NOMO-1 (cell line): ENCODE measurements around the gene DTX3.
"Not testable (repeated sequence)": the region's sequence is repeated elsewhere in the genome, so short reads cannot be mapped to it uniquely, and the experiment has no call there.

ENCODE experiments used
- DNase-seq, 2 experiments: peaks; one replicate each; lab custom pipeline; 2025; ENCODE audit not compliant: unreplicated experiment in 2 of 2; lab: John Stamatoyannopoulos, UW

The DTX3 gene

GRCh38 chr12:57606399-57606798, 1.8 kb downstream of the DTX3 start:
- no peak for DNase-seq

GRCh38 chr12:57606821-57607220, 2.2 kb downstream of the DTX3 start:
- DNase-seq = no peak

GRCh38 chr12:57607958-57608663, 3.5 kb downstream of the DTX3 start:
- DNase-seq = no peak

GRCh38 chr12:57609101-57609780, 4.6 kb downstream of the DTX3 start:
- no peak for DNase-seq

- DNase-seq = no peak
Measured at GRCh38 chr12:57609781-57610553, 5.3 kb downstream of the DTX3 start.

GRCh38 chr12:57610554-57611107, 6.0 kb downstream of the DTX3 start:
- DNase-seq = no peak

- peak in 1 of 2 experiments; percentile 14 for DNase-seq
Measured at GRCh38 chr12:57611108-57611826, 6.6 kb downstream of the DTX3 start, which contains the start of gene ARHGEF25. Gene ARHGEF25 (plus strand): TSS chr12:57611435. CDS start chr12:57611895, 460 bp downstream.

GRCh38 chr12:57611827-57612710, 7.4 kb downstream of the DTX3 start:
- DNase-seq = no peak

- no peak for DNase-seq
Measured at GRCh38 chr12:57612711-57613426, 8.2 kb downstream of the DTX3 start.

GRCh38 chr12:57613427-57614109, 8.9 kb downstream of the DTX3 start:
- no peak for DNase-seq

GRCh38 chr12:57614178-57614947, 9.7 kb downstream of the DTX3 start:
- DNase-seq = no peak

GRCh38 chr12:57614948-57615500, 10.4 kb downstream of the DTX3 start:
- DNase-seq = no peak

GRCh38 chr12:57615637-57616036, 11.0 kb downstream of the DTX3 start:
- no peak for DNase-seq

GRCh38 chr12:57616383-57617101, 11.9 kb downstream of the DTX3 start:
- no peak for DNase-seq

GRCh38 chr12:57617942-57618341, 13.3 kb downstream of the DTX3 start:
- DNase-seq = no peak

- DNase-seq = not testable (repeated sequence)
Measured at GRCh38 chr12:57618431-57618830, 13.8 kb downstream of the DTX3 start.

GRCh38 chr12:57618966-57619433, 14.4 kb downstream of the DTX3 start:
- DNase-seq = no peak
